VCaP (cell line): ENCODE data around the gene FTO.

ENCODE experiments used
- H3K27ac ChIP-seq: fragments of 450-650 bp; 2 replicates; pipeline ENCODE4 v1.5.1; 2017
- CTCF ChIP-seq: fragments of 450-650 bp; conservative IDR thresholded peaks from 2 replicates; pipeline ENCODE4 v1.5.1; 2017; ENCODE audit warnings: mild to moderate bottlenecking, moderate library complexity

FTO gene

GRCh38 chr16:53827741-53828140 lies 123.8 kb downstream of the FTO start:
- no peak for TF ChIP-seq CTCF
- no peak overlapping the region for H3K27ac ChIP-seq

GRCh38 chr16:53829186-53829747 lies 125.3 kb downstream of the FTO start:
- no peak for TF ChIP-seq CTCF
- H3K27ac ChIP-seq: no peak overlapping the region

GRCh38 chr16:53832896-53833544 lies 129.1 kb downstream of the FTO start:
- no peak for TF ChIP-seq CTCF
- H3K27ac ChIP-seq: no peak overlapping the region

- peak overlapping the region; percentile 42 for H3K27ac ChIP-seq
- TF ChIP-seq CTCF: no peak
Observed at GRCh38 chr16:53836142-53836541, 132.2 kb downstream of the FTO start.

GRCh38 chr16:53836680-53837079 lies 132.7 kb downstream of the FTO start:
- peak overlapping the region; percentile 42; the same call in 1 of the 2 replicates for H3K27ac ChIP-seq
- no peak for TF ChIP-seq CTCF

- H3K27ac ChIP-seq: no peak overlapping the region
- no peak for TF ChIP-seq CTCF
Observed at GRCh38 chr16:53837426-53837825, 133.5 kb downstream of the FTO start.

GRCh38 chr16:53839150-53839549 lies 135.2 kb downstream of the FTO start:
- TF ChIP-seq CTCF: no peak
- peak overlapping the region; percentile 30 for H3K27ac ChIP-seq
